SK-N-MC (cell line): ENCODE measurements around the gene YDJC.
"Not testable (repeated sequence)": the region's sequence is repeated elsewhere in the genome, so short reads cannot be mapped to it uniquely, and the experiment has no call there.

Experiments
- DNase-seq: peaks from one replicate; pipeline ENCODE4 v3.0.0-alpha.2; 2011; ENCODE audit warnings: low read depth, low spot score
- H3K27ac ChIP-seq: fragments of 200-600 bp; sonication (generic); 2 replicates; pipeline ENCODE4 v1.5.1; 2016; ENCODE audit warnings: mixed run types
- H3K36me3 ChIP-seq: fragments of 200-600 bp; sonication (generic); 2 replicates; pipeline ENCODE4 v1.6.1; 2017; ENCODE audit warnings: antibody characterized with exemption, low read length, mixed read lengths; ENCODE audit not compliant: insufficient read depth
- H3K4me3 ChIP-seq: fragments of 200-600 bp; sonication (generic); 2 replicates; pipeline ENCODE4 v1.5.1; 2016
- H3K9ac ChIP-seq: fragments of 200-600 bp; sonication (generic); 2 replicates; pipeline ENCODE4 v1.8.0; 2017; ENCODE audit warnings: mixed run types, mixed read lengths; ENCODE audit not compliant: insufficient read length
- H3K9me3 ChIP-seq: fragments of 200-600 bp; sonication (generic); 2 replicates; pipeline ENCODE4 v1.6.1; 2017; ENCODE audit warnings: low read depth, mild to moderate bottlenecking, antibody characterized with exemption, low read length, moderate library complexity, mixed read lengths
- EZH2 ChIP-seq: fragments of 200-600 bp; sonication (generic); IDR thresholded peaks from one replicate; pipeline ENCODE4 v1.6.1; 2017; ENCODE audit warnings: antibody characterized with exemption
- FOXP2 ChIP-seq: optimal IDR thresholded peaks from 2 replicates; pipeline ENCODE3; 2011; ENCODE audit warnings: mild to moderate bottlenecking, moderate library complexity; ENCODE audit not compliant: insufficient read depth; ENCODE audit errors: extremely low read length, control extremely low read depth
- POLR2AphosphoS5 ChIP-seq: IDR thresholded peaks from 2 replicates; pipeline ENCODE4 v1.6.1; 2012; ENCODE audit warnings: mild to moderate bottlenecking, low read depth, low read length, borderline replicate concordance

The YDJC gene

GRCh38 chr22:21629255-21630149 is at the start of gene YDJC:
YDJC (minus strand) TSS chr22:21630022; CDS start chr22:21630014, 8 bp downstream.
- H3K36me3 ChIP-seq: 0 out of 2 replicates have a peak, but pooled peaks cover 4% of the 10 kb centered on the region
- TF ChIP-seq POLR2AphosphoS5 (peak; percentile 88), FOXP2 (no peak)
- H3K4me3 ChIP-seq: peak within 1 kb of the TSS; percentile 81
- H3K9me3 ChIP-seq: no peaks in the 10 kb centered on the region
- peak within 1 kb of the TSS; percentile 16; the same call in 1 of the 2 replicates for H3K27ac ChIP-seq
- DNase-seq: no peak
- H3K9ac ChIP-seq: peak within 1 kb of the TSS; percentile 80

- DNase-seq: no peak
- Histone ChIP-seq H3K4me3 (no peak overlapping the region), H3K9me3 (no peaks in the 10 kb centered on the region), H3K36me3 (peaks cover 5% of the 10 kb centered on the region; the same call in 1 of the 2 replicates), H3K9ac (no peak overlapping the region), H3K27ac (no peak overlapping the region)
- TF ChIP-seq FOXP2 (no peak), EZH2 (no peak), POLR2AphosphoS5 (no peak)
Observed at GRCh38 chr22:21679383-21679782, 49.6 kb upstream of the YDJC start.

- DNase-seq, H3K9me3 ChIP-seq, H3K4me3 ChIP-seq, H3K36me3 ChIP-seq, H3K27ac ChIP-seq, H3K9ac ChIP-seq: not testable (repeated sequence)
Observed at GRCh38 chr22:21678842-21679241, 49.0 kb upstream of the YDJC start.

GRCh38 chr22:21677606-21678443 is 48.0 kb upstream of the YDJC start:
- H3K27ac ChIP-seq: no peak overlapping the region
- DNase-seq: no peak

GRCh38 chr22:21674638-21675245 is 44.9 kb upstream of the YDJC start:
- no peak overlapping the region for H3K9ac ChIP-seq
- H3K4me3 ChIP-seq: no peak overlapping the region
- peaks cover 31% of the 10 kb centered on the region; the same call in 1 of the 2 replicates for H3K36me3 ChIP-seq
- DNase-seq: no peak
- no peak for TF ChIP-seq EZH2
- no peak for TF ChIP-seq FOXP2
- no peak for TF ChIP-seq POLR2AphosphoS5
- no peaks in the 10 kb centered on the region for H3K9me3 ChIP-seq
- H3K27ac ChIP-seq: no peak overlapping the region

More at GRCh38 chr22:21677606-21678443, 48.0 kb upstream of the YDJC start:
- Histone ChIP-seq H3K9ac (no peak overlapping the region), H3K4me3 (no peak overlapping the region), H3K36me3 (peaks cover 6% of the 10 kb centered on the region; the same call in 1 of the 2 replicates), H3K9me3 (no peaks in the 10 kb centered on the region)
- TF ChIP-seq POLR2AphosphoS5 (no peak), EZH2 (no peak), FOXP2 (no peak)

GRCh38 chr22:21673534-21674321 is 43.9 kb upstream of the YDJC start:
- no peaks in the 10 kb centered on the region for H3K9me3 ChIP-seq
- no peak overlapping the region for H3K27ac ChIP-seq
- H3K4me3 ChIP-seq: no peak overlapping the region
- no peak for DNase-seq
- no peak for TF ChIP-seq EZH2
- TF ChIP-seq POLR2AphosphoS5: no peak
- no peak for TF ChIP-seq FOXP2
- peaks cover 31% of the 10 kb centered on the region; the same call in 1 of the 2 replicates for H3K36me3 ChIP-seq
- H3K9ac ChIP-seq: no peak overlapping the region

- H3K27ac ChIP-seq: no peak overlapping the region
Observed at GRCh38 chr22:21672107-21672629, 42.3 kb upstream of the YDJC start.

More at GRCh38 chr22:21672107-21672629, 42.3 kb upstream of the YDJC start:
- no peaks in the 10 kb centered on the region for H3K9me3 ChIP-seq
- H3K9ac ChIP-seq: no peak overlapping the region
- H3K36me3 ChIP-seq: peaks cover 31% of the 10 kb centered on the region; the same call in 1 of the 2 replicates
- H3K4me3 ChIP-seq: no peak overlapping the region
- TF ChIP-seq FOXP2 (no peak), POLR2AphosphoS5 (no peak), EZH2 (no peak)
- no peak for DNase-seq
